ENCODE results near the gene SLC30A10. TPM values are rescaled to one million over a fixed set of nuclear protein-coding genes. Genes with fewer than 3 reads are reported as not detected.
"Not testable (repeated sequence)": the region's sequence is repeated elsewhere in the genome, so short reads cannot be mapped to it uniquely, and the experiment has no call there.

Gene SLC30A10
- total RNA-seq, 1 experiment from 2014 or later, result 0.09 TPM

- H3K23ac ChIP-seq (ENCODE audit: insufficient read length, low read depth, low read length), result no peak overlapping the region
- no peak overlapping the region for H3K18ac ChIP-seq (ENCODE audit: insufficient read length, low read depth, low read length)
- no peak overlapping the region for H2AFZ ChIP-seq (ENCODE audit: low read length)
- no peaks in the 10 kb centered on the region for H3K9me3 ChIP-seq (ENCODE audit: control insufficient read depth, low read depth, low read length)
- H3K23me2 ChIP-seq (ENCODE audit: insufficient read length, low read depth, low read length, poor library complexity, severe bottlenecking), result no peaks in the 10 kb centered on the region
- peaks cover 21 to 36% of the 10 kb centered on the region in 2 experiments for H3K4me1 Mint-ChIP-seq
- H4K5ac ChIP-seq (ENCODE audit: insufficient read length, low read depth, low read length), result no peak overlapping the region
- H3K4me2 ChIP-seq (ENCODE audit: insufficient read depth, insufficient read length, low read length), result no peak overlapping the region
- H3K4me1 ChIP-seq (ENCODE audit: insufficient read depth, low read length), result 0 out of 2 replicates have a peak, but pooled peaks cover 5% of the 10 kb centered on the region
- H3K9ac ChIP-seq (ENCODE audit: extremely low read depth, insufficient read length, low read length), result no peak overlapping the region
- no peak overlapping the region for H2BK120ac ChIP-seq (ENCODE audit: low read depth, low read length, poor library complexity, severe bottlenecking)
- no peak for DNase-seq
- H3T11ph ChIP-seq (ENCODE audit: low read length), result no peak overlapping the region
- no peak overlapping the region for H2BK12ac ChIP-seq (ENCODE audit: insufficient read length, low read depth, low read length)
- no peaks in the 10 kb centered on the region; the same call in 1 of the 2 replicates for H3K27me3 Mint-ChIP-seq (ENCODE audit: low read depth)
- H3K36me3 Mint-ChIP-seq (ENCODE audit: insufficient read depth in 1 of 3, low read depth in 3 of 3), result no peaks in the 10 kb centered on the region
- no peak overlapping the region for H2BK15ac ChIP-seq (ENCODE audit: low read depth, low read length)
- H3K27ac Mint-ChIP-seq, result no peak overlapping the region
- H3K79me1 ChIP-seq (ENCODE audit: insufficient read depth, low read depth, low read length, poor library complexity, severe bottlenecking), result no peaks in the 10 kb centered on the region
- no peak overlapping the region for H3K27ac ChIP-seq (ENCODE audit: insufficient read length, low read depth, low read length)
- no peaks in the 10 kb centered on the region for H3K79me2 ChIP-seq (ENCODE audit: insufficient read depth, low read length)
- H3K14ac ChIP-seq (ENCODE audit: insufficient read depth, low read length), result no peak overlapping the region
- WGBS (ENCODE audit: extremely low coverage, insufficient read length, low lambda C conversion rate), result no CpG with 5 or more reads among the region's 5 CpGs
- no peaks in the 10 kb centered on the region for H4K20me1 ChIP-seq (ENCODE audit: control insufficient read depth, insufficient read depth, insufficient read length)
- no peak for TF ChIP-seq CTCF (conservative IDR thresholded peaks at IDR 0.05)
- no peak overlapping the region for H3K4ac ChIP-seq (ENCODE audit: low read depth, low read length)
- H2BK5ac ChIP-seq (ENCODE audit: insufficient read length, low read length), result no peak overlapping the region
- H2BK20ac ChIP-seq (ENCODE audit: low read depth, low read length, poor library complexity, severe bottlenecking), result no peak overlapping the region
- no peak overlapping the region for H4K8ac ChIP-seq (replicated peaks; ENCODE audit: insufficient read length, low read depth, low read length)
- H3K56ac ChIP-seq (ENCODE audit: insufficient read length, low read depth, low read length), result no peak overlapping the region
- no peaks in the 10 kb centered on the region for H3K27me3 ChIP-seq (ENCODE audit: insufficient read depth, low read length)
- no peak overlapping the region for H4K91ac ChIP-seq (ENCODE audit: insufficient read length, low read depth, low read length)
- no peak overlapping the region for H3K4me3 Mint-ChIP-seq
- H2AK5ac ChIP-seq (ENCODE audit: insufficient read length, low read length), result no peak overlapping the region
- H3K9me3 Mint-ChIP-seq, result no peaks in the 10 kb centered on the region
Observed at GRCh38 chr1:219897914-219898313, 30.4 kb downstream of the SLC30A10 start.

GRCh38 chr1:219892271-219892670, 36.1 kb downstream of the SLC30A10 start:
- H3K27me3 Mint-ChIP-seq (ENCODE audit: low read depth); H2AFZ ChIP-seq (ENCODE audit: low read length): not testable (repeated sequence)

More at GRCh38 chr1:219892271-219892670, 36.1 kb downstream of the SLC30A10 start:
- not testable (repeated sequence) for H2BK12ac ChIP-seq (ENCODE audit: insufficient read length, low read depth, low read length); H3K56ac ChIP-seq (ENCODE audit: insufficient read length, low read depth, low read length); H3K9me3 Mint-ChIP-seq; H2AK5ac ChIP-seq (ENCODE audit: insufficient read length, low read length); H2BK15ac ChIP-seq (ENCODE audit: low read depth, low read length); H3K79me1 ChIP-seq (ENCODE audit: insufficient read depth, low read depth, low read length, poor library complexity, severe bottlenecking); H4K91ac ChIP-seq (ENCODE audit: insufficient read length, low read depth, low read length); H3K23ac ChIP-seq (ENCODE audit: insufficient read length, low read depth, low read length); H3K18ac ChIP-seq (ENCODE audit: insufficient read length, low read depth, low read length); H3K9me3 ChIP-seq (ENCODE audit: control insufficient read depth, low read depth, low read length); H2BK120ac ChIP-seq (ENCODE audit: low read depth, low read length, poor library complexity, severe bottlenecking); H3K9ac ChIP-seq (ENCODE audit: extremely low read depth, insufficient read length, low read length); H3K4ac ChIP-seq (ENCODE audit: low read depth, low read length); H3K27me3 ChIP-seq (ENCODE audit: insufficient read depth, low read length); H3K4me1 ChIP-seq (ENCODE audit: insufficient read depth, low read length); H2BK5ac ChIP-seq (ENCODE audit: insufficient read length, low read length); H3K4me2 ChIP-seq (ENCODE audit: insufficient read depth, insufficient read length, low read length); H3K14ac ChIP-seq (ENCODE audit: insufficient read depth, low read length); H3K36me3 Mint-ChIP-seq (ENCODE audit: insufficient read depth in 1 of 3, low read depth in 3 of 3); H3T11ph ChIP-seq (ENCODE audit: low read length); H3K27ac Mint-ChIP-seq; H3K79me2 ChIP-seq (ENCODE audit: insufficient read depth, low read length); H3K4me3 Mint-ChIP-seq; H4K20me1 ChIP-seq (ENCODE audit: control insufficient read depth, insufficient read depth, insufficient read length); DNase-seq; H3K27ac ChIP-seq (ENCODE audit: insufficient read length, low read depth, low read length); H4K8ac ChIP-seq (replicated peaks; ENCODE audit: insufficient read length, low read depth, low read length); H2BK20ac ChIP-seq (ENCODE audit: low read depth, low read length, poor library complexity, severe bottlenecking); H3K23me2 ChIP-seq (ENCODE audit: insufficient read length, low read depth, low read length, poor library complexity, severe bottlenecking); H4K5ac ChIP-seq (ENCODE audit: insufficient read length, low read depth, low read length)
- no CpG with 5 or more reads among the region's 1 CpG for WGBS (ENCODE audit: extremely low coverage, insufficient read length, low lambda C conversion rate)
- H3K4me1 Mint-ChIP-seq, result peaks cover 12 to 17% of the 10 kb centered on the region in 2 experiments
